HG03558 (cell line): Measurements from ENCODE around the gene C9.
"Not testable (repeated sequence)": the region's sequence is repeated elsewhere in the genome, so short reads cannot be mapped to it uniquely, and the experiment has no call there.

ENCODE experiments used
- ATAC-seq: cut with Tn5 transposase; IDR thresholded peaks from one replicate; pipeline ENCODE4 v1.9.1; 2021; ENCODE audit warnings: moderate number of reproducible peaks; ENCODE audit not compliant: unreplicated experiment; ENCODE audit errors: extremely low read depth

The C9 gene

DNA sequence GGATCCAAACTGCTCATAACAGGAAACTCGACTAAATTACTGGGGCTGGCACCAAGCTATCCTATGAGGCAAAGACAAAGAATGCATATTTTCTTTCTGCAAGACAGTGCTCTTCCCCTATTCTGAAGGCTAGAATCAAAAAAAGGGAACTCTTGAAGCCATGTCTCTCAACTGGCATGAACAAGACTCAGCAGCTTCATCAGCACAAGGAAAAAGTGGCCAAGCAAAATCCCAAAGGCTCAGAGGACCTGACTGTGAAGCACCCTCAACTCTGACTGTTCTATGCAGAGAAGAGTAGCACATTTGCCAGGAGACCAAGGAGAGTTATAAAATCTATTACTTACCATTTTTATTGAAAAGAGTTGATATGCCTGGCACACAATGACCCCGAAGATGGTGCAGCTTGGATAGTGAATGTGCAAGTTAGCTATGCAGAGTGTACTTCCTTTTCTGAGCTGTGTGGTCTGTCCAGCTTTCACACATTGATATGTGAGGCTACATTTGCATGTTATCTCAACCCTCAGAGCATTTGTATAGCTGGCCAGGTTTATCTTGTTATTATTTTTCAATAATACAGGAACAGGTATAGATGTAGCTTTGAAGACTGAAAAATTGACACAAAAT lies 94.0 kb downstream of the C9 start:
- ATAC-seq = no peak

GRCh38 chr5:39267186-39267585 lies 97.1 kb downstream of the C9 start:
- no peak for ATAC-seq

DNA sequence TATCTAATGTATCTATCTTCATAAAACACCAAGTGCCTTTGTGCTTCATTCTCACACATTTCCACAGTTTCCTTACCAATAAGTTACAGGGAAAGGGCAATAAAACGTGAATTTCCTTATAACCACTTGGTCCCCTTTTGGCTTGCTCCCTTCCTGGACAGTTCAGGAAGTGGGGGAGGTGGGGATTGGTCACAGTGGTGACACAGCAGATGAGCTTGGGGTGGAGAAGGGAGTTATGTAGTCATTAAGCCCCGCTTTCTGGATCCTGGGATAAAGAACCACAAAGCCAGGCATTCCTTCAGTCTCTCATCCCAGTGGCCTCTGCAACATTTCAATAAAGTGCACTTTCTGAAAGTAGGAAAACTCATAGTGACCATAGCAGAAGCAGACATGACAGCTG lies 97.9 kb downstream of the C9 start:
- no peak for ATAC-seq

- ATAC-seq = peak; percentile 82
These were observed 99.8 kb downstream of the C9 start for GRCh38 chr5:39264528-39264927.

- no peak for ATAC-seq
These were observed 101.3 kb downstream of the C9 start for GRCh38 chr5:39262981-39263380.

GRCh38 chr5:39260095-39260494 lies 104.2 kb downstream of the C9 start:
- no peak for ATAC-seq

DNA sequence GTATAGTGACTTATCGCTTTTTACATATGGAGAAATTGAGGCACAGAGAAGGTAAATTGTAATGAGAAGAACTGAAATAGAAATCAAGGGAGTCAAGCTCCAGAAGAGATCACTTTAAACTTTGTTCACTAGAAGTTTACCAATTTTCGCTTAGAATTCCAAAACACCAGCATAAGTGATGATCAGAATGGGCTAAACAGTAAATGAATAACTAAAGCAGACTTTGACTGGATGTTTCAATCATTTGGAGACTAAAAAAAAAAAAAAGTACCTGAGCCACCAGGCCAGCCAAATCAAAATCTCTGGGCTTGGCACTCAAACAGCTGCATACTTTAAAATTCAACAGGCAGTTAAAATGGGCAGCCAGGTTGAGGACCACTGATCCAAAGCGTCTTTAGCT lies 106.7 kb downstream of the C9 start:
- ATAC-seq = no peak

- no peak for ATAC-seq
These were observed 107.6 kb downstream of the C9 start for GRCh38 chr5:39256477-39257235.

DNA sequence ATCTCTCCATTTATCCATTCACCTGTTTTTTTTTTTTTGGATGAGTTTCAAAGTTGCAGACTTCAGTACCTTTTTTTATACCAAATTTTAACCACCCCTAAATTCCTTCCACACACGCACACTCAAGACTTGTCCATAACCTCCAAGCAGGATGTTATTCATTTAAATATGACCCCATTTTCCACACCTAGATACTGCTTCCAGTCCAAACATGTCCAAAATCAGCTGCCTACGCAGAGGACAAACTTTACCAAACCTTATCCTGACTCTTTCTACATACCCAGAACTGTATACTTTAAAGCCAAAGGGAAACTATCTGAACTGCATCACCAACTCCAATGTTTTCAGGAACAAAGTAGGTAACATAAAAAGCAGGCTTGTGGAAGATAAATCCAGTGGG lies 108.9 kb downstream of the C9 start:
- ATAC-seq = no peak

DNA sequence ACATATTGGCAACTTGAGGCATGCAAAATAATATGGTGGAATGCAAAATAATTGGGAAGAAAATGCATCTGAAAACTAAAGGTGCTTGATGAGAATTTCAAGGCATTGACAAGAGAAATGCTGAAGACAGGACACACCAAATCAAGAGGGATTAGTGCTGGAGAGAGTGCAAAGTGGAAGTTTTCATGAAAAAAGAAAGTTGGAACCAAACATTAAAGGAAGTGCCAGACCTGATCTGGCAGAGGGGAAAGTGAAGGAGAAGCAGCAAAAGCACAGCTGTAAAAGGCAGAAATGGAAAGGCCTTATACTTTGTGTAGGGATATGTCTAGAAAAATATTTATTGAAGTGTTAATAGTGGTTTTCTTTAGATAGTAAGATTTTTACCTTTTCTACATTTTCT lies 109.6 kb downstream of the C9 start:
- no peak for ATAC-seq

DNA sequence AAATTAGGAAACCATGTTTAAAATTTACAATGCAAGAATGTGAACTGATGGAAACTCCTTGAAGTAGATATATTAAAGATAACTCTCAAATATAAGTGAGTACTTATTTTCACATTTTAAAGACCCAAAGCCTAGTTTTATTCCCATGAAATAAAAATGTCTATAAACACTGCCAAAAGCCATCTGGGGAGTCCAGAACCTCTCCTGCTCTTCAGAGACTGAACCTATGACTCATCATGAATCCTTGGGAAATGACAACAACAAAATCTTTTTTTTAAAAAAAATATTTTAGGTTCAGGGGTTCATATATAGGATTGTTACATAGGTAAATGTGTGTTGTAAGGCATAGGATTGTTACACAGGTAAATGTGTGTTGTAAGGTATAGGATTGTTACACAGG lies 111.1 kb downstream of the C9 start:
- ATAC-seq = no peak

- ATAC-seq = no peak
These were observed 114.6 kb downstream of the C9 start for GRCh38 chr5:39249564-39250274.

GRCh38 chr5:39249069-39249468 lies 115.2 kb downstream of the C9 start:
- ATAC-seq = no peak

DNA sequence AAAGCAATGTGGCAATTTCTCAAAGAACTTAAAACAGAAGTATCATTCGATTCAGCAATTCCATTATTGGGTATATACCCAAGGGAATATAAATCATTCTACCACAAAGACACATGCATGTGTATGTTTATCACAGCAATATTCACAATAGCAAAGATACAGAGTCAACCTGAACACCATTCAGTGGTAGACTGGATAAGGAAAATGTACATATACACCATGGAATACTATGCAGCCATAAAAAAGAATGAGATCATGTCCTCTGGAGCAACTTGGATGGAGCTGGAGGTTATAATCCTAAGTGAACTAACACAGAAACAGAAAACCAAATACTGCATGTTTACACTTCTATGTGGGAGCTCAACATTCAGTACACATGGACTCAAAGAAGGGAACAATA lies 123.5 kb downstream of the C9 start:
- no peak for ATAC-seq

DNA sequence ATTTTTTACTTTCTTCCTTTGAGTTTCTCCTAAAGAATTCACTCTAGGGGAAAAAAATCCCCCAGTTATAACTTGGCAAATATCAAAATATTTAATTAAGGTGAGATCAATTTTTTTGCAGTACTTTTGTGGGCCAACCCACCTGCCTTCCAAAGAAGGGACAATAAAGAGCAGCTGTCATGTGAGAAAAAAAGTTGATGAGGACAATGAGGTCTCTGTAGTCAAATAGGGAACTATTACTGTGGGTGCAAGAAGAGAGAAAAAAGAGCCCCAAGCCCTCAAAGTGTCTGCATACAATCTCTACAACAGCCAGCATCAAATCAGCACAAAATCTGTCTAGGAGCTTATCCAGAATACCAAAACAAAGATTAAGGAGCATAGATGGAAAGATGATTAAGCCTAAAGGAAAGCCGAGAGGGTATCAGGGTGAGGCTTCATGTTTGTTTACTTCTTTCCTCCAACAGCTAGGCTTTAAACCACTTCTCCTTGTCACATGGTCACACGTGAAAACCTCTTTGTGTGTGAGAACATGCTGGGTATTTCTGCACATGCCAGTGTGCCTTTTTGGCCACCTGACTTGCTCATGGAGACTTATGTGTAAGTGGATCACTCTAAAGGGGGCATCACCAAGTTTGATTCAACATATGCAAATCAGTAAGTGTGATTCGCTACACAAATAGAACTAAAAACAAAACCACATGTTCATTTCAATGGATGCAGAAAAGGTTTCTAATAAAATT lies 125.8 kb downstream of the C9 start:
- no peak for ATAC-seq

DNA sequence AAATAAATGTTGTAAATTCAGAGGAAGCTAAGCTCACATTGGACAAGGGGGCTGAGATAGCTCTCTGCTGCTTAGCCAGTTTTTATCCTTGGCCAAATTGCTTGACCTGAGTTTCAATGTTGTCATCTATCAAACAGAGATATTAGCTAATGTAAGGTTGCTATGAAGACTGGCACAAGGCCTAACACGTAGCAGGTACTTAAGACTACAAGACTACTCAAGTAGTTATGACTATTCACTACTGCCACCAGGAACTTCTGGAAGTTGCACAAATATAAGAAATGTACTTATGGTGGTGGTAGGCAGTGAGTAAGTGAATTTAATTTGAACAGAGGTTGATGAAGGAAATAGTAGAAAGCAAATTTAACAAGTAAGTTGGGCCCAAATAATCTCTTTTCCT lies 127.6 kb downstream of the C9 start:
- ATAC-seq = no peak

- no peak for ATAC-seq
These were observed 128.6 kb downstream of the C9 start for GRCh38 chr5:39235648-39236047.

DNA sequence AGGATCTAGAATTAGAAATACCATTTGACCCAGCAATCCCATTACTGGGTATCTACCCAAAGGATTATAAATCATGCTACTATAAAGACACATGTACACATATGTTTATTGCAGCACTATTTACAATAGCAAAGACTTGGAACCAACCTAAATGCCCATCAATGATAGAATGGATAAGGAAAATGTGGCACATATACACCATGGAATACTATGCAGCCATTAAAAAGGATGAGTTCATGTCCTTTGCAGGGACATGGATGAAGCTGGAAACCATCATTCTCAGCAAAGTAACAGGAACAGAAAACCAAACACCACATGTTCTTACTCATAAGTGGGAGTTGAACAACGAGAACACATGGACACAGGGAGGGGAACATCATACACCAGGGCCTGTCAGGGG lies 129.8 kb downstream of the C9 start:
- ATAC-seq = not testable (repeated sequence)
